Liver (tissue), 3 donors: ENCODE data around the gene HLCS.

Experiments used
- GABPA ChIP-seq, 2 donors: IDR thresholded peaks in 1 of 2; conservative IDR thresholded peaks in 1 of 2; 2 replicates each; pipeline ENCODE4 v1.6.1; 2016; ENCODE audit warnings: antibody characterized with exemption in 2 of 2, mild to moderate bottlenecking in 1 of 2, moderate library complexity in 1 of 2
- JUND ChIP-seq, 2 donors: IDR thresholded peaks; 2 replicates each; pipeline ENCODE4 v1.6.1; 2016; ENCODE audit warnings: antibody characterized with exemption in 2 of 2
- RAD21 ChIP-seq, 2 donors: IDR thresholded peaks; 2 replicates each; pipeline ENCODE4 v1.6.1; 2016; ENCODE audit warnings: antibody characterized with exemption in 2 of 2, mild to moderate bottlenecking in 2 of 2
- RXRA ChIP-seq, 2 donors: IDR thresholded peaks; 2 replicates each; pipeline ENCODE4 v1.6.1; 2017 to 2018; ENCODE audit warnings: antibody characterized with exemption in 2 of 2, mild to moderate bottlenecking in 1 of 2
- SP1 ChIP-seq: IDR thresholded peaks from 2 replicates; pipeline ENCODE4 v1.6.1; 2018; ENCODE audit warnings: antibody characterized with exemption, mild to moderate bottlenecking
- TAF1 ChIP-seq: conservative IDR thresholded peaks from 2 replicates; pipeline ENCODE4 v1.6.1; 2016; ENCODE audit warnings: antibody characterized with exemption, mild to moderate bottlenecking
- YY1 ChIP-seq: IDR thresholded peaks from 2 replicates; pipeline ENCODE4 v1.6.1; 2016; ENCODE audit warnings: antibody characterized with exemption, mild to moderate bottlenecking
- TF ChIP-seq, protein P1 (sequence below): IDR thresholded peaks from 2 replicates; pipeline ENCODE4 v1.6.1; 2016; ENCODE audit warnings: antibody characterized with exemption
- TF ChIP-seq, protein P2 (sequence below): IDR thresholded peaks from 2 replicates; pipeline ENCODE4 v1.6.1; 2016; ENCODE audit warnings: antibody characterized with exemption, mild to moderate bottlenecking
- TF ChIP-seq, protein P3 (sequence below): fragments of 150-350 bp; IDR thresholded peaks from 2 replicates; pipeline ENCODE4 v1.5.1; 2017; ENCODE audit warnings: improper control_type of control experiment, low read depth, low read length; ENCODE audit not compliant: missing input control
- TF ChIP-seq, protein P4 (sequence below): IDR thresholded peaks from 2 replicates; pipeline ENCODE4 v1.6.1; 2016; ENCODE audit warnings: antibody characterized with exemption
- TF ChIP-seq, protein P5 (sequence below): IDR thresholded peaks from 2 replicates; pipeline ENCODE4 v1.6.1; 2016; ENCODE audit warnings: antibody characterized with exemption
- donor health status: healthy.
- donor health status: healthy.

DNA sequence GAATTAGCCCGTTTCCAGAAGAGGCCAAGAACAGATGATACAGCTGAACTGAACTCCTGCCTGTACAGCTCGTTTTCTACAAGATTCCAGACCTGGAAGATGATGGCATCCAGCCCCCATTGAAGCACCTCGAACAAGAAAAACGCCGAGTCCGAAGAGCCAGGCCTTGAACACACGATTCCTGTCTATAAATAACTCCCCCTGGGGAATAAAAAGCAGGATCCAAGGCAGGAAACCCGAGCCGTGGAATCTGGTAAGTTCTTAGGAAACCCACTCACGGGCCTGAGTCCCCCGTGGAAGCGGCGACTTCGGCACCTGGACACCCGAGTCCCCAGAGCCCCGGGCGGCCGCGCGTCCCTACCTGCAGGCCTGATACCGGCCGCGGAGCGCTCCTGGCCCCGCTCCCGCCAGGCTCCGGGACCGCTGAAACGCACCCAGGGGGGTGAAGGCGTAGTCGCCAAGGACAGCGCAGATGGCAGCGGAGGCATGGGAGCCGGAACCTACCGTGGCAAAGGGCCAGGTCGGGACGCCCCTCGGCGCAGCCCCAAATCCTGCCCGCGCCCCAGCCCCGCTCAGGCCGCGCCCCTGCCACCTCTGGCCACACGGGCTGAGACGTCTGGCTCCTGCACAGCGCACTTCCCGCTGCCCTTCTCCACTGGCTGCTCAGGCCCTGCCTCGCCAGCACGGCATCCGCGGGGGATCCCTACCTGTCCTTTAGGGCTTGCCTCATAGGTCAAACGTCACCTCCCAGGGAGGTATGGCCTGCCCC lies 14.0 kb upstream of the HLCS start:
- TF ChIP-seq, protein P1, sequence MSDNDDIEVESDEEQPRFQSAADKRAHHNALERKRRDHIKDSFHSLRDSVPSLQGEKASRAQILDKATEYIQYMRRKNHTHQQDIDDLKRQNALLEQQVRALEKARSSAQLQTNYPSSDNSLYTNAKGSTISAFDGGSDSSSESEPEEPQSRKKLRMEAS: no peak
- TF ChIP-seq, protein P2, sequence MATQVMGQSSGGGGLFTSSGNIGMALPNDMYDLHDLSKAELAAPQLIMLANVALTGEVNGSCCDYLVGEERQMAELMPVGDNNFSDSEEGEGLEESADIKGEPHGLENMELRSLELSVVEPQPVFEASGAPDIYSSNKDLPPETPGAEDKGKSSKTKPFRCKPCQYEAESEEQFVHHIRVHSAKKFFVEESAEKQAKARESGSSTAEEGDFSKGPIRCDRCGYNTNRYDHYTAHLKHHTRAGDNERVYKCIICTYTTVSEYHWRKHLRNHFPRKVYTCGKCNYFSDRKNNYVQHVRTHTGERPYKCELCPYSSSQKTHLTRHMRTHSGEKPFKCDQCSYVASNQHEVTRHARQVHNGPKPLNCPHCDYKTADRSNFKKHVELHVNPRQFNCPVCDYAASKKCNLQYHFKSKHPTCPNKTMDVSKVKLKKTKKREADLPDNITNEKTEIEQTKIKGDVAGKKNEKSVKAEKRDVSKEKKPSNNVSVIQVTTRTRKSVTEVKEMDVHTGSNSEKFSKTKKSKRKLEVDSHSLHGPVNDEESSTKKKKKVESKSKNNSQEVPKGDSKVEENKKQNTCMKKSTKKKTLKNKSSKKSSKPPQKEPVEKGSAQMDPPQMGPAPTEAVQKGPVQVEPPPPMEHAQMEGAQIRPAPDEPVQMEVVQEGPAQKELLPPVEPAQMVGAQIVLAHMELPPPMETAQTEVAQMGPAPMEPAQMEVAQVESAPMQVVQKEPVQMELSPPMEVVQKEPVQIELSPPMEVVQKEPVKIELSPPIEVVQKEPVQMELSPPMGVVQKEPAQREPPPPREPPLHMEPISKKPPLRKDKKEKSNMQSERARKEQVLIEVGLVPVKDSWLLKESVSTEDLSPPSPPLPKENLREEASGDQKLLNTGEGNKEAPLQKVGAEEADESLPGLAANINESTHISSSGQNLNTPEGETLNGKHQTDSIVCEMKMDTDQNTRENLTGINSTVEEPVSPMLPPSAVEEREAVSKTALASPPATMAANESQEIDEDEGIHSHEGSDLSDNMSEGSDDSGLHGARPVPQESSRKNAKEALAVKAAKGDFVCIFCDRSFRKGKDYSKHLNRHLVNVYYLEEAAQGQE: no peak
- TF ChIP-seq, protein P3, sequence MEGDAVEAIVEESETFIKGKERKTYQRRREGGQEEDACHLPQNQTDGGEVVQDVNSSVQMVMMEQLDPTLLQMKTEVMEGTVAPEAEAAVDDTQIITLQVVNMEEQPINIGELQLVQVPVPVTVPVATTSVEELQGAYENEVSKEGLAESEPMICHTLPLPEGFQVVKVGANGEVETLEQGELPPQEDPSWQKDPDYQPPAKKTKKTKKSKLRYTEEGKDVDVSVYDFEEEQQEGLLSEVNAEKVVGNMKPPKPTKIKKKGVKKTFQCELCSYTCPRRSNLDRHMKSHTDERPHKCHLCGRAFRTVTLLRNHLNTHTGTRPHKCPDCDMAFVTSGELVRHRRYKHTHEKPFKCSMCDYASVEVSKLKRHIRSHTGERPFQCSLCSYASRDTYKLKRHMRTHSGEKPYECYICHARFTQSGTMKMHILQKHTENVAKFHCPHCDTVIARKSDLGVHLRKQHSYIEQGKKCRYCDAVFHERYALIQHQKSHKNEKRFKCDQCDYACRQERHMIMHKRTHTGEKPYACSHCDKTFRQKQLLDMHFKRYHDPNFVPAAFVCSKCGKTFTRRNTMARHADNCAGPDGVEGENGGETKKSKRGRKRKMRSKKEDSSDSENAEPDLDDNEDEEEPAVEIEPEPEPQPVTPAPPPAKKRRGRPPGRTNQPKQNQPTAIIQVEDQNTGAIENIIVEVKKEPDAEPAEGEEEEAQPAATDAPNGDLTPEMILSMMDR: no peak
- TF ChIP-seq RAD21 (IDR thresholded peaks at IDR 0.05): no peak
- TF ChIP-seq YY1: no peak
- no peak for TF ChIP-seq SP1
- no peak for TF ChIP-seq JUND (IDR thresholded peaks at IDR 0.05)
- TF ChIP-seq GABPA (IDR thresholded peaks at IDR 0.05 in 1 of 2, conservative IDR thresholded peaks at IDR 0.05 in 1 of 2): no peak
- TF ChIP-seq RXRA (IDR thresholded peaks at IDR 0.05): no peak
- no peak for TF ChIP-seq TAF1
- TF ChIP-seq, protein P4, sequence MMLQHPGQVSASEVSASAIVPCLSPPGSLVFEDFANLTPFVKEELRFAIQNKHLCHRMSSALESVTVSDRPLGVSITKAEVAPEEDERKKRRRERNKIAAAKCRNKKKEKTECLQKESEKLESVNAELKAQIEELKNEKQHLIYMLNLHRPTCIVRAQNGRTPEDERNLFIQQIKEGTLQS: no peak
- TF ChIP-seq, protein P5, sequence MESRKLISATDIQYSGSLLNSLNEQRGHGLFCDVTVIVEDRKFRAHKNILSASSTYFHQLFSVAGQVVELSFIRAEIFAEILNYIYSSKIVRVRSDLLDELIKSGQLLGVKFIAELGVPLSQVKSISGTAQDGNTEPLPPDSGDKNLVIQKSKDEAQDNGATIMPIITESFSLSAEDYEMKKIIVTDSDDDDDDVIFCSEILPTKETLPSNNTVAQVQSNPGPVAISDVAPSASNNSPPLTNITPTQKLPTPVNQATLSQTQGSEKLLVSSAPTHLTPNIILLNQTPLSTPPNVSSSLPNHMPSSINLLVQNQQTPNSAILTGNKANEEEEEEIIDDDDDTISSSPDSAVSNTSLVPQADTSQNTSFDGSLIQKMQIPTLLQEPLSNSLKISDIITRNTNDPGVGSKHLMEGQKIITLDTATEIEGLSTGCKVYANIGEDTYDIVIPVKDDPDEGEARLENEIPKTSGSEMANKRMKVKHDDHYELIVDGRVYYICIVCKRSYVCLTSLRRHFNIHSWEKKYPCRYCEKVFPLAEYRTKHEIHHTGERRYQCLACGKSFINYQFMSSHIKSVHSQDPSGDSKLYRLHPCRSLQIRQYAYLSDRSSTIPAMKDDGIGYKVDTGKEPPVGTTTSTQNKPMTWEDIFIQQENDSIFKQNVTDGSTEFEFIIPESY: no peak
